GM12878 (cell line): Measurements from ENCODE around the gene ZKSCAN2. TPM values are rescaled to one million over a fixed set of nuclear protein-coding genes. Genes with fewer than 3 reads are reported as not detected.

Experiments used
- ZNF592 ChIP-seq: fragments of 450-650 bp; IDR thresholded peaks from 2 replicates; pipeline ENCODE4 v1.6.1; 2017; ENCODE audit warnings: mild to moderate bottlenecking, moderate library complexity
- polyA plus RNA-seq, 11 experiments: library from polyadenylated mRNA; depleted of rRNA in 4 of 11; unstranded in 6 of 11; stranded (reverse) in 5 of 11; fragments of >200 nt; fragmentation: Nextera tagmentation in 4 of 11; fragmentation: Illumina TruSeq in 1 of 11; extraction: Ambion mirVana in 4 of 11; extraction: Trizol in 1 of 11; gene quantifications; 1 replicate in 1 of 11; 2 replicates in 10 of 11; pipeline versions ENCODE4 v1.2.1 to v1.2.3, GENCODE V29; 2011 to 2016; ENCODE audit warnings: inconsistent platforms in 2 of 11, missing spikeins in 2 of 11, low read depth in 1 of 11
- total RNA-seq, 4 experiments: library from RNA; depleted of rRNA in 3 of 4; stranded (reverse); fragments of >200 nt in 3 of 4; fragmentation: Illumina TruSeq in 1 of 4; extraction: Trizol in 1 of 4; gene quantifications; 2 replicates each; pipeline versions ENCODE4 v1.2.1 to v1.2.3, GENCODE V29; 2013 to 2021

The ZKSCAN2 gene
- total and polyA plus RNA-seq, 10 of the 15 experiments (the other 5 are each of a cell fraction or from before 2014, with no cell fraction given), result 0.75 to 6.6 (median 2.9) TPM

- no peak for TF ChIP-seq ZNF592
- TF ChIP-seq, all 136 proteins: peak for 0
Observed at GRCh38 chr16:25187491-25187795, 70.2 kb downstream of the ZKSCAN2 start (continued).

Other genes starting within 250 kb of the ZKSCAN2 start
- 47.7 and 55.1 TPM in 2 replicates for gene ARHGAP17, start 242.5 kb downstream of the ZKSCAN2 start, total RNA-seq (2014; rRNA removed)
- gene ARHGAP17, start 242.5 kb downstream of the ZKSCAN2 start, total RNA-seq (2014; rRNA removed; fragmentation: Illumina TruSeq; extraction: Trizol), result 45.4 and 48.3 TPM in 2 replicates
- 181 and 199 TPM in 2 replicates for gene ARHGAP17, start 242.5 kb downstream of the ZKSCAN2 start, total RNA-seq (2021)
- gene ARHGAP17, start 242.5 kb downstream of the ZKSCAN2 start, polyA plus RNA-seq (2011; rRNA removed), result 71.1 and 75.0 TPM in 2 replicates
- 150 and 173 TPM in 2 replicates for gene ARHGAP17, start 242.5 kb downstream of the ZKSCAN2 start, polyA plus RNA-seq (2014; fragmentation: Illumina TruSeq; extraction: Trizol)
- gene ARHGAP17, start 242.5 kb downstream of the ZKSCAN2 start, polyA plus RNA-seq (2014; fragmentation: Nextera tagmentation; extraction: Ambion mirVana), result 10 to 100 TPM; 31.4 to 49.9 TPM
- gene ARHGAP17, start 242.5 kb downstream of the ZKSCAN2 start, polyA plus RNA-seq (2014; rRNA removed), result 63.7 and 73.8 TPM in 2 replicates
- 100 to 1,000 TPM; 118 to 123 TPM for gene ARHGAP17, start 242.5 kb downstream of the ZKSCAN2 start, polyA plus RNA-seq (2016; fragmentation: Nextera tagmentation; extraction: Ambion mirVana)
- 22.3 and 24.8 TPM in 2 replicates for gene LCMT1, start 146.1 kb downstream of the ZKSCAN2 start, total RNA-seq (2014; rRNA removed)
- gene LCMT1, start 146.1 kb downstream of the ZKSCAN2 start, total RNA-seq (2014; rRNA removed; fragmentation: Illumina TruSeq; extraction: Trizol), result 19.7 and 20.2 TPM in 2 replicates
- 35.6 and 37.0 TPM in 2 replicates for gene LCMT1, start 146.1 kb downstream of the ZKSCAN2 start, total RNA-seq (2021)
- gene LCMT1, start 146.1 kb downstream of the ZKSCAN2 start, polyA plus RNA-seq (2011; rRNA removed), result 31.2 and 36.2 TPM in 2 replicates
- 30.9 and 35.5 TPM in 2 replicates for gene LCMT1, start 146.1 kb downstream of the ZKSCAN2 start, polyA plus RNA-seq (2014; fragmentation: Illumina TruSeq; extraction: Trizol)
- 10 to 100 TPM; 34.1 to 37.8 TPM for gene LCMT1, start 146.1 kb downstream of the ZKSCAN2 start, polyA plus RNA-seq (2014; fragmentation: Nextera tagmentation; extraction: Ambion mirVana)
- gene LCMT1, start 146.1 kb downstream of the ZKSCAN2 start, polyA plus RNA-seq (2014; rRNA removed), result 22.2 and 24.3 TPM in 2 replicates
- gene LCMT1, start 146.1 kb downstream of the ZKSCAN2 start, polyA plus RNA-seq (2016; fragmentation: Nextera tagmentation; extraction: Ambion mirVana), result 10 to 100 TPM; 45.6 to 51.2 TPM
- not detected in 2 replicates for gene AQP8, start 40.9 kb downstream of the ZKSCAN2 start, total RNA-seq (2014; rRNA removed)
- not detected in 2 replicates for gene AQP8, start 40.9 kb downstream of the ZKSCAN2 start, total RNA-seq (2014; rRNA removed; fragmentation: Illumina TruSeq; extraction: Trizol)
- not detected in 2 replicates for gene AQP8, start 40.9 kb downstream of the ZKSCAN2 start, total RNA-seq (2021)
- not detected in 2 replicates for gene AQP8, start 40.9 kb downstream of the ZKSCAN2 start, polyA plus RNA-seq (2011; rRNA removed)
- gene AQP8, start 40.9 kb downstream of the ZKSCAN2 start, polyA plus RNA-seq (2014; fragmentation: Illumina TruSeq; extraction: Trizol), result not detected in 2 replicates
- gene AQP8, start 40.9 kb downstream of the ZKSCAN2 start, polyA plus RNA-seq (2014; fragmentation: Nextera tagmentation; extraction: Ambion mirVana), result not detected
- gene AQP8, start 40.9 kb downstream of the ZKSCAN2 start, polyA plus RNA-seq (2014; rRNA removed), result not detected in 2 replicates
- gene AQP8, start 40.9 kb downstream of the ZKSCAN2 start, polyA plus RNA-seq (2016; fragmentation: Nextera tagmentation; extraction: Ambion mirVana), result not detected